Choroid plexus epithelial cell (primary cell): Measurements from ENCODE around the gene SCN1B.

Experiments used
- DNase-seq: peaks from one replicate; pipeline ENCODE4 v3.0.0-alpha.2; 2010; ENCODE audit warnings: low read depth
- H3K4me3 ChIP-seq: 2 replicates; pipeline ENCODE4 v1.5.1; 2011; ENCODE audit warnings: low read depth, mild to moderate bottlenecking, control low read depth, low read length, moderate library complexity
- CTCF ChIP-seq: conservative IDR thresholded peaks from 2 replicates; pipeline ENCODE4 v1.5.1; 2011; ENCODE audit warnings: low read depth, mild to moderate bottlenecking, control low read depth, inconsistent platforms, low read length, moderate library complexity

The SCN1B gene

GRCh38 chr19:35030257-35031071 is at the start of gene SCN1B:
Gene SCN1B, plus strand, starts transcription at chr19:35030470. Its CDS starts 351 bp downstream, at chr19:35030821.
- DNase-seq = peak; percentile 59
- TF ChIP-seq CTCF = no peak
- H3K4me3 ChIP-seq = peak within 1 kb of the TSS; percentile 60

- no peak for DNase-seq
- no peak for TF ChIP-seq CTCF
- H3K4me3 ChIP-seq = no peak overlapping the region
These were observed 48.0 kb upstream of the SCN1B start for GRCh38 chr19:34982275-34982674.

GRCh38 chr19:34983786-34984185 is 46.5 kb upstream of the SCN1B start:
- no peak overlapping the region for H3K4me3 ChIP-seq
- TF ChIP-seq CTCF = no peak
- no peak for DNase-seq

GRCh38 chr19:34984287-34984686 is 46.0 kb upstream of the SCN1B start:
- TF ChIP-seq CTCF = no peak
- no peak overlapping the region for H3K4me3 ChIP-seq
- no peak for DNase-seq

GRCh38 chr19:34985249-34986022 is 44.8 kb upstream of the SCN1B start:
- peak; percentile 74 for DNase-seq
- H3K4me3 ChIP-seq = peak overlapping the region; percentile 7
- peak; percentile 11 for TF ChIP-seq CTCF

- no peak for DNase-seq
- TF ChIP-seq CTCF = no peak
- H3K4me3 ChIP-seq = no peak overlapping the region
These were observed 42.2 kb upstream of the SCN1B start for GRCh38 chr19:34988119-34988518.
